Mucosa of gallbladder (tissue), 1 donor: ENCODE data around the gene PDSS2. TPM values are rescaled to one million over a fixed set of nuclear protein-coding genes. Genes with fewer than 3 reads are reported as not detected.
"Not testable (repeated sequence)": the region's sequence is repeated elsewhere in the genome, so short reads cannot be mapped to it uniquely, and the experiment has no call there.

ENCODE experiments used
- DNase-seq: peaks from one replicate; pipeline ENCODE4 v3.0.0-alpha.2; 2020; ENCODE audit warnings: low spot score
- total RNA-seq: library from RNA; stranded (reverse); gene quantifications from one replicate; pipeline ENCODE4 v1.2.1, GENCODE V29; 2021
- donor health status: DM: no; HTN: no; CAD: no.

The PDSS2 gene
- total RNA-seq, 1 donor from 2014 or later: 17.7 TPM

DNA sequence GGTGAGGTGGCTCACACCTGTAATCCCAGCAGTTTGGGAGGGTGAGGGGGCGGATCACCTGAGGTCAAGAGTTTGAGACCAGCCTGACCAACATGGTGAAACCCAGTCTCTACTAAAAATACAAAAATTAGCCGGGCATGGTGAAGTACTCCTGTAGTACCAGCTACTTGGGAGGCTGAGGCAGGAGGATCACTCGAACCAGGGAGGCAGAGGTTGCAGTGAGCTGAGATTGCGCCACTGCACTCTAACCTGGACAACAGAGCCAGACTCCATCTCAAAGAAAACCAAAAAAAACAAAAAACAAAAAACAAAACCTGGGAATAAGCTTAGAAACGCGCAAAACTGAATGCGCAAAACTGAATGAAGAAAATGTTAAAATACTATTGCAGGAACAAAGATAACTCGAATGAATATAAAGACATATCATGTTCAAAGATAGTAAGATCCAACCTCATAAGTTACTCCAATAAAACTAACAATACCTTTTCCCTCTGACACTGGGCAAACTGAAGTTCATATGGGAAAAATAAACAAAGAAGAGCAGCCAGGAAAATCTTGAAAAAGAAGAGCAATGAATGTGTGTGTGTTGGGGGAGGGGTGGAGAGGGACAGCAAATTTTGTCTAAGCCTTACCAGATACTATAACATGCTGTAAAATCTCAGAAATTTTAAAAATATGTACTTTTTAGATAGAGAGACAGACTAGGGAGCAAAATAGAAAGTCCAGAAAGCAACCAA is 243.0 kb downstream of the PDSS2 start:
- no peak for DNase-seq

DNA sequence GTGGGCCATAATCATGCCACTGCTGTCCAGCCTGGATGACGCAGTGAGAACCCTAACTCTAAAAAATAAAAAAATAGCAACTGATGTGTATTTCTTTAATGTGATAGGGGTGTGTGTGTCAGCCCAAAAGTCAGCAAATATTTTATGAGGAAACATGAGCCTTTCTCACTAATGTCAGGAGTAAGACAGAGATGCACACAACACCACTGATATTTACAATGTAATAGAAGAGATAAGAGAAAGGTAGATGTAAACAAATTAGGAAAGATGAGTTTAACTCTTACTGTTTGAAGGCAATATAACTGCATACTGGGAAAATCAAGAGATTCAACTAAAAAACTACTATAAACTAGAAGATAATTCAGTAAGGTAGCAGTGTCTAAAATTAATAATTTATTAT is 244.0 kb downstream of the PDSS2 start:
- no peak for DNase-seq

DNA sequence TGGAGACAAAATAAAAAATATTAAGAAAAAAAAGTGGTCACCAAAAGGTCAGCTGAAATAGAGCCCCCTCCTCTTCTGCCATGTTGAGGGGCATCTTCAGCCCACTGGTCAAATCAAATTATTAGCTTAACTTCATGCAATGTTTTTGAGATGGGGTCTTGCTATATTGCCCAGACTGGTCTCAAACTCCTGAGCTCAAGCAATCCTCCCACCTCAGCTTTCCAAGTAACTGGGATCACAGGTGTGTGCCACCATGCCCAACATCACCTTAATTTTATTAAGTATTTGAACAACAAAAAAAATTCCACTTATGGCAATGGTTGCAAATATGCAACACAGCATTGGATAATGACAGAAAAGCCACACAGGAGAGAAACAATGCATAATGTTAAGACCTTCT is 244.7 kb downstream of the PDSS2 start:
- DNase-seq: no peak

DNA sequence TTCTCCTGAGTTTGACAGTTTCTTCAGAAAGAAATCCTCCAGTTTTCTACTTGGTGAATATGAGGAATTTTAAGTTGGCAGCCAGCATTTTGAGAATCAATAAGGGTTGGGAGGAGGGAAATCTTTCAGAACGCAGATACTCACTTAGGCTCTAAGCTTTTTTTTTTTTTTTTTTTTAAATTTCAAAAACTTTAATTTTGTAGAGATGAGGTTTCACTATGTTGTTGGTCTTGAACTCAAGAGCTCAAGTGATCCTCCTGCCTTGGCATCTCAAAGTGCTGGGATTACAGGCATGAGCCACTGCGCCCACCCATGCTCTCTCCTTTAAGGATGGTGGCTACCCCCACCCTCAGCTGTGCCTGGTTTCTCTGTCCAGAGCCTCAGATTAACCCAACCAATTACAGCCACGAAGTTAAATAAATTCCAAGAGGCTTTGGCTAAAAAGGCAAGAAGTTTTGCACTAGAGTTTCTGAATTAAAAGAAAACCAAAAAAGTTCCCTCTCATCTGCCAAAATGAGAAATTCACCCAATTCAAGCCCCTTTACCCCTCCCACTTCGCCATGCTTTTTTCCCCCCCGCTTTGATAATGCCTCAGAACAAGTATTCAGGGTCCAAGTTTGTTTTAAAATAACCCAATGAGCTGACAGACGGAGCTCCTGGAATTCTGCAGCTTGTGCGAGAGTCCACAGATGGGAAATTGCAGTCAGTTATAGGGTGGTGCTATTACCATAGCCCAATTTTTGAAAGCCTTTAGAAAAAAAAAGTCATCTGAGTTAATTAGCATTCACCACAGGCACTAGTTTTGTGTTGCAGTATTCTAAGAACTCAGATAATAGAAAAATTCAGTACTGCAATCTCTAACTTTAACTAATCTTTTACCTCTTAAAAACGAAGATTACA is 249.7 kb downstream of the PDSS2 start:
- DNase-seq: no peak

DNA sequence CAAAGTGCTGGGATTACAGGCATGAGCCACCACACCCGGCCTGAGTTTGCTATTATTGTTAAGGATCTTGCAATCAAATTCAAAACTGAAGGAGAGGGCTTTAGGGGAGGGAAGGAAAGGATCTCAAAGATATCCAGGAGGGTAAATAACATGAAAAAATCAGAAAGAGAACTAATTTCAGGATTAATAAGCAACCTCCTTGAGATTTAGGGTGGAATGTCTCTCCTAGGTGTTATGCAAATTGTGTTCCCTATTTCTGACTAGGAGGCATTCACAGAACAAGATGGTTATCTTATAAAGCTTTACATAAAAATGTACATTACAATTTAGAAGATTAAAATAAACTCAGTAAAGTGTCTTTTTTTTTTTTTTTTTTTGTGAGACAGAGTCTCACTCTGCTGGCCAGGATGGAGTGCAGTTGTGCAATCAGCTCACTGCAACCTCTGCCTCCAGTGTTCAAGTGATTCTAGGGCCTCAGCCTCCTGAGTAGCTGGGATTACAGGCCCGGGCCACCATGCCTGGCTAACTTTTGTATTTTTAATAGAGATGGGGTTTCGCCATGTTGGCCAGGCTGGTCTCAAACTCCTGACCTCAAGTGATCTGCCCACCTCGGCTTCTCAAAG is 252.0 kb downstream of the PDSS2 start:
- no peak for DNase-seq

DNA sequence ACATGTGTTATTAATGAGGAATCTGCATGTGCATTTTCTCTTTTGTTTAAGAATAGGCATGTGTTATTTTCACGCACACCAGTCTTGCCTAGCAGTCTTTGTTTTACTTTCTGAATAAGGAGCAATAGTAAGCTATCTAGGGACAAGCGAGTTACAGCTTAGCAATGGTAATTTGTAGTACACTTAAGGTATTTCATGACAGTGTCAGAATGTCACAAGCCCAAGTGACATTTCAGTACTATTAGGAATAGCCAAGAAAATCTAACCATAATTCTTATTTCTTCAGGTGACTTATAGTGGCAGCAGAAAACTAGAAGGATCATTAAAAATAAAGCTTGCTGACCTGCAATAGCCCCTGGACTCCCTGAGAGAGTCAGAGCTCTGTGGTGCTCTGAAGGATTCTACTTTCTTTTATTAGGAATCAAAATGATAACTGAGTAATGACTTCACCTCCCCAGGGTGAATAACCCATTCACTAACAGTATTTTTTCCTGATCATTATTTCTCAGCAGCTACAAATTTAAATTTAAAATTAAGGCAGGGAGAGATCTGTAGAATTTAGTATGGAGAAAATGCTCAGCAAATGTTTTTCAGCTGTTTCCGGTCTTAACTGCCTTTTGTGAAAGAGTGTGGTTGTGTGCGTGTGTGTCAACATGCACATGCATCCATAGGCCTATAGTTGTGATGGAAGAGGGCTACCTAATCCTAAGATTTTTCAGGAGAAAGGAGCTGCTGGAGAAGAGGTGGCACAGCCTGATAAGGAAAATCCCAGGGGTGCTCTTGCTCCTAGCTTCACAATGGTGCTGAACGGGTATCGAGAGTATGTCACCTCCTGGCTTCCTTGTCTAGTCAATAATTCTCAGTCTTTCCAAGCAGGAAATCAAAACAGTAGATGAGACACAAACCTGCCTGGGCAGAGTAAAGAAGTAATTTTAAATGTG is 254.0 kb downstream of the PDSS2 start:
- DNase-seq: no peak

DNA sequence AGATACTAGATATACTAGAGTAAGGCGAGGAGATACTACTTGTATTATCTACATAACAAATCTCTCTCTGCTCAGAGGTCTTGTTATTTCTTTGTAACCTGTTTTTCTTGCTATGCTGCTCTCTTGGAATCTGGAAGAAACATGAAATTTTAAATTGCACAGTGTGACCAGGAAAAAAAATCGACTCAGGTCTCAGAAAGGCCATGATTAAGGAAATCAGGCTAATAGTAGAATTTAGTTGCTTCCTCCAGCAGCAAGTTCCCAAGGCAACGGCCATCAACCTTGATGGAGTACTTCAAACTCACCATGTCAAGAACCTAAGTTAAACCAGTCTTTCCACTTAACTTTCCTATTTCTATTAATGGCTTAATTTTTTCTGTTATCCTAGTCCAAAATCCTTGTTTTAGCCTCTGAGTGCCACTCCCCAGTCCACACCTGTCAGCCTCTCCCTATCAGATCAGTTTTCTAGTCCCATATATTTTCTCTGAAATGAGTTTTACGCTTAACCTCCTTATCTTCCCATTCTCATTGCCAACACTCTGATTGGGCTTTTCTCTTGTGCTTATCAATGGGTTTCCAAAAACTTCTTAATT is 256.4 kb downstream of the PDSS2 start:
- no peak for DNase-seq

DNA sequence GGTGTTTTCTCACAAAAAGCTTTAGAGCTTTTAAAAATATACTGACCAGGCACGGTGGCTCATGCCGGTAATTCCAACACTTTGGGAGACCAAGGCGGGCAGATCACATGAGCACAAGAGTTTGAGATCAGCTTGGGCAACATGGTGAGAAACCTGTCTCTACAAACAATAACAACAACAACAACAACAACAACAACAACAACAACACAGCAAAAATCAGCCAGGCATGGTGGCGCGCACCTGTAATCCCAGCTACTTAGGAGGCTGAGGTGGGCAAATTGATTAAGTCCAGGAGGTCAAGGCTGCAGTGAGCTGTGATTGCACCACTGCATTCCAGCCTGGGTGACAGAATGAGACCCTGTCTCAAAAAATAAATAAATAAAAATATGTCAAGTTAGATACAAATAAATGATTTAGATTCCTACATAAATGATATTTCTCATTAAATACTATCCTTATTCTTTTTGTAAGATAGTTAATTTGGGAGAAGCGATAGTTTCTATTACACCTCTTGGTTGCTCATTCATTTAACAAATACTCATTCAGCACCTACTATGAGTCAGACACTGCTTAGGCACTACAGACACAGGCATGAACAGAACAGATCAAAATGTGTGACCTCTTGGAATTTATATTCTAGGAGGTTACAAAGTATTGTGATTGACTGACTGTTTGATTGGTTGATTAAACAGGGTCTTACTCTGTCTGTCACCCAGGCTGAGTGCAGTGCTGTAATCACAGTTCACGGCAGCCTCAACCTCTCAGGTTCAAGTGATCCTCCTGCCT is 260.5 kb downstream of the PDSS2 start:
- DNase-seq: no peak

DNA sequence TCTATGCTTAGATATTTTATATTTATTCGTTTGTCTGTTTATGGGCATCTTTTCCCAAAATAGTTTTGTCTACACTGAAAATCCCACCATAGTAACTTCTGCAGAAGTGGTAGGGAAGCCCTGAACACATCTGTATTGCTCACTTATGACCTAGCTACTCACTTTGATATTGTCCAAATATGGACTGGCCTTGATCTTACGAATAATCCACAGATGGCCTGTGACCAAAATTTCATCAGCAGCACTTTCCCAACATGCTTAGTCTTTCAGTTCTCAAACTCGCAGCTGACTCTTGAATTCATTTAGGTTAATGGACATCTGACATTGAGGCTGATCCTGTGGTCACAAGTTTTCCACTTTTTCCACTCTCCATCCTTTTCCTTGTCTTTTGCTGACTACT is 263.2 kb downstream of the PDSS2 start:
- no peak for DNase-seq

DNA sequence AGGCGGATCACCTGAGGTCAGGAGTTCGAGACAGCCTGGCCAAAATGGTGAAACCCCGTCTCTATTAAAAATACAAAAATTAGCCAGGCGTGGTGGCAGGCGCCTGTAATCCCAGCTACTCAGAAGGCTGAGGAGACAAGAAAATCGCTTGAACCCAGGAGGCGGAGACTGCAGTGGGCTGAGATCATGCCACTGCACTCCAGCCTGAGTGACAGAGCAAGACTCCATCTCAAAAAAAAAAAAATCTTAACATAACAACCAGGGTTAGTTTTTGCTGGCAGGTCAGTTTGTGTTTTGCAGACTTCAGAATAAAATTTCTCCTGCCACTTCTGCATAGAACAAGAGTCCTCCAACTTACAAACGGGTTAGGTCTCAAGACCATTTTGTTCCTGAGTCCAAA is 264.6 kb downstream of the PDSS2 start:
- DNase-seq: not testable (repeated sequence)

DNA sequence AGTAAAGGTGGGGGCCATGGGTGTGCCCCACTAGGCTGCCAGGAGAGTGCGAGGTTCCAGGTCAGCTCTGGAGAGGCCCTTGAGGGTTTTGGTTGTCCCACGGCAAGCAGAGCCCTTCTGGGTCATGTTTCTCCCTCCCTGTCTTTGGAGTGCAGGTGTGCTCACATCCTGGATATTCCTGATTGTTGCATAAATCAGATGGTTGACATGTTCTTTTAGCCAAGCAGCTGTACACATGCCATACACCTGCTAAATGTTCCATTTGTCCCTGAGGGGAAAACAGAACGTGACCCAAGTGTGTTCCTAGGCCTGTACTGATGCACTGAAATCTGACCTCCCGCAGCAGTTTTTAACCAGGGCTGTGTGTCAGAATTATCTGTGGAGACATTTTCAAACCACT is 266.5 kb downstream of the PDSS2 start:
- DNase-seq: no peak

DNA sequence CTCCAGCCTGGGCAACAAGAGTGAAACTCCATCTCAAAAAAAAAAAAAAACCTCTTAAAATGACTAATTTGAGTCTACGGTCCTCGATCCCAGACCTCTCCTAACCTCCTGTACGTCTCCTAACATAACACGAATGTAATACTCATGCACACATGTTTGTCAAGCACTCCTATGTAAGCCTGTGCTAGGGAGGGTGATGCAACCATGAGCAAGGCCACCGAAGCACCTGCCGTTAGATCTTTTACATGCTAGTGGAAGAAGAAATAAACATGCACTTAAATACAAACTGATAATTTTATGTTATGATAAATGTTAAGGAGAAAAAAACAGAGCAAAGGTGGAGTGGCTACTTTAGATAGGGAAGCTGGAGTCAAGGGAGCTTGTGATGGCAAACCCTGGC is 271.7 kb downstream of the PDSS2 start:
- DNase-seq: no peak

DNA sequence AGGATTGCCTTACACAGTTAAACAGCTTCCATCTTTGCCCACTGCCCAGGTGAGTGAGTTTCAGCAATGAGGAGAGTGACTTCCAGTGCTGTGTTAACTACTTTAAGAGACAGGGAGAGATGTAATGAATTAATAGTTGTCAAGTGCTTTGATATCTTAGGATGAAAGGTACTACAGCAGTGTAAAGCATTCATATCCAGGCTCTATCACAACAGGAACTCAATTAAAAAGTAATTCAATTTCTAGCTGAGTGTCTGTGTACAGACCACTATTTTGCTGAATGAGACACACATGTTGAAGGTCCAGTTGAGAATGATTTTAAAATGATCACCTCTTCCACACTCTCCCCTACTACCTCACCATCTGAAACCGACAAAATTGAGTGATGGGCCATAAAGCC is 273.3 kb downstream of the PDSS2 start:
- no peak for DNase-seq

DNA sequence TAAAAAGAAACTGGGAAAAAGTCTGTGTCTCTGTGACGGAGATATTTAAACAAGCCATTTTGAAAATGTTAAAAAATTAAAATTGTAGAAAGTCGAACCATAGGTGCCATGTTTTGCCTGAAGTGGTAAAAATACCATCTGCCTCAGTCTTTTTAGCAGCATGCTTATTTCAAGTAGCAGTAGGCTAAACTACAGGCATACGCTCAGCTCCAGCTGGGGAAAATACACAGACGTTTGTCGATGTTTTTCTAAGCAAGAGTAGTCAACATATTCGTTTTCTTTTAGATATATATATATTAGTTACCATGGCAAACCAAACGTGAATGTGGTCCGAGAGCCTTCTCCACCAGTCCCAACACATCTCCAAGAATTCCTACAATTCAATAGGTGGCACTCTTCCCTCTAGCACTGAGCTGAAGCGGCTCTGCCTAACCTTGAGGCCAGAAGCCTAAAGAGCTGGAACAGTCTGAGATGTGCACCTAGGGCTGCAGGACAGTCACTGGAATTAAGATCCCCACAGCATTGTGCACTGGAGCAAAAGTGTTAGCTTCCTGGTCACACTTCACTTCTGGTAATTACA is 273.9 kb downstream of the PDSS2 start:
- peak; percentile 10 for DNase-seq

DNA sequence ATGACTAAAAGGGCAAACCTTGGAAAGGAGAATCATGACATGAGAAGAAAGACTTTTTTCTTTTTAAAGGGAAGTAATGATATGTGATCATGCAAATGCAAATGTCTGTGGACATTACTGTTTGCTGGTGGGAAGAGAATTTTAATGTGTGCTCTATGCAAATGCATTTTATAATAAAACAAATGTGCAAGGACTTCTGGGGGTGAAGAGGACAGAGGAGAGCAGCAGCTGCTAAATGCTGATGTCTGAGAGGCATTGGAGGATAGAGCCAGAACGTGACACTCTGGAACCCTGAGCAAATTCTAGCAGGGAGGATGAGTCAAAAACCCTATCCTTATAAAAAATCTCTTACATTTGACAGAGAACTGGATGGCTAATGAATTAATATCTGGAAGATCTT is 274.9 kb downstream of the PDSS2 start:
- no peak for DNase-seq

DNA sequence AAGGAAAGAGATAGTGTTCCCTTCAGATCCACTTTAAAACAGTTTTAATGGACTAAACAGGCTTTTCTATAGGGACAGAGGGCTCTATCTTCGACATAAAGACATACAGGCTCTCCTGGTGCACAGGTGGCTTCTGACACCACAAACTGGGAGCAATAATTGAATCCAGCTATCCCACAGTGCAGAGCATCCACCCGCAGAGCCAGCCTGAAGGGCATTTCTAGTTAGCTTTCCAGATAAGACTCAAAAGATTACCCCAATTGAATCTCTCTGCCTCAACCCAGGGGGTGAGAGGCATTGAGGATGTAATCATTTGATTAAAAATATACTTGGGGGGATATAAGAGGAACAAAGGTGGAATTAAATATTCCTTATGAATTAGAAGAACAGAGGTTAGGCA is 279.3 kb downstream of the PDSS2 start:
- no peak for DNase-seq

DNA sequence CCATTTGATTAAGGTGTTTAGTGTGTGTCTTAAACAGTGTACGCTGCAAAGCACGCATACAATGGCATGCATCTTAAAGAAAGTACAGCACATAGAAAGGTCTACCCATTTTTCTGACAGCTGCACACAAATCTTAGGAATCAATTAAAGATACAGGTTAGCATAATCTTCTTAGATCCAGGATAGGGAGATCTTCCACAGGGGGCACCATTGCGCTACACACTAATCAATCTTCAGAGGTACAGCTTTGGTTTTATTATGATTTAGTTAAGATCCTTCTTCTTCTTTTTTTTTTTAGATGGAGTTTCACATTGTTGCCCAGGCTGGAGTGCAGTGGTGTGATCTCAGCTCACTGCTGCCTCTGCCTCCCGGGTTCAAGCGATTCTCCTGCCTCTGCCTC is 280.4 kb downstream of the PDSS2 start:
- no peak for DNase-seq

DNA sequence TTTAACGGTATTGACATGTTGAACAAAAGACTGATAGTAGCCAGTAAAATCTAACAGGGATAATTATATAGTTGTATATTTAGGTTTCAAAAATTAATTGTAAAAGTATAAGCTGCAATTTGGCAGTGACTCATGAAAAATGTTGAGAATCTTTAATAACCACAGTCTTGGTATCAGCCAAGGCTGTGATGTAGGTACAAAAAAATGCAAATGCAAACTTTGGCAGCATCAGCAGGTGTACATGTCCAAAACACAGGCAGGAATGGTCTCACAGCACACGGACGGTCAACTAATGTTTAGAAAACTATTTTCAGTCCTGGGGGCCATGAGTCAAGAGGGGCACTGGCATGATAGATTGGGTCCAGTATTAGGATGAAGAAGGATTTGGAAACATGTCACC is 285.6 kb downstream of the PDSS2 start:
- DNase-seq: no peak

DNA sequence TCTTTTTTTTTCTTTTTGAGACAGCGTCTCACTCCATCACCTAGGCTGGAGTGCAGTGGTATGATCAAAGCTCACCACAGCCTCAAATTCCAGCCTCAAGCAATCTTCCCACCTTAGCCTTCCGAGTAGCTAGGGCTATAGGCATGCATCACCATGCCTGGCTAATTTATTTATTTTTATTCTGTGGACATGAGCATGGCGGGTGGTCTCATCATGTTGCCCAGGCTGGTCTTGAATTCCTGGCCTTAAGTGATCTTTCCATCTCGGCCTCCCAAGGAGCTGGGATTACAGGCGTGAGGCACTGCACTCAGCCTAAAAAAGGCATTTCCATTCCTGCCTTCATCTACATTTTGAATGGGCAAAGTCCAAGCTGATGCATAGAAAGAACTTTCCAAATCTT is 287.9 kb downstream of the PDSS2 start:
- DNase-seq: no peak

DNA sequence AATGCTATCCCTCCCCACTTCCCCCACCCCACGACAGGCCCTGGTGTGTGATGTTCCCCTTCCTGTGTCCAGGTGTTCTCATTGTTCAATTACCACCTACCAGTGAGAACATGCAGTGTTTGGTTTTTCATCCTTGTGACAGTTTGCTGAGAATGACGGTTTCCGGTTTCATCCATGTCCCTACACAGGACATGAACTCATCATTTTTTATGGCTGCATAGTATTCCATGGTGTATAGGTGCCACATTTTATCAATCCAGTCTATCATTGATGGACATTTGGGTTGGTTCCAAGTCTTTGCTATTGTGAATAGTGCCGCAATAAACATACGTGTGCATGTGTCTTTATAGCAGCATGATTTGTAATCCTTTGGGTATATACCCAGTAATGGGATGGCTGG is 295.1 kb downstream of the PDSS2 start:
- not testable (repeated sequence) for DNase-seq
